ENCODE measurements around the gene MAMDC2. TPM values are rescaled to one million over a fixed set of nuclear protein-coding genes. Genes with fewer than 3 reads are reported as not detected.

MAMDC2 gene
- total RNA-seq, 1 donor from 2014 or later = 0.10 TPM

GRCh38 chr9:70113403-70114022 is 69.9 kb downstream of the MAMDC2 start:
- DNase-seq (ENCODE audit: low spot score) = peak; percentile 51
- Mint-ChIP-seq H3K27me3 (ENCODE audit: unreplicated experiment) (peaks cover 3% of the 10 kb centered on the region), H3K36me3 (ENCODE audit: low read depth, unreplicated experiment) (no peaks in the 10 kb centered on the region), H3K27ac (ENCODE audit: unreplicated experiment) (no peak overlapping the region), H3K4me3 (ENCODE audit: unreplicated experiment) (no peak overlapping the region), H3K9me3 (ENCODE audit: unreplicated experiment) (no peaks in the 10 kb centered on the region), H3K4me1 (ENCODE audit: unreplicated experiment) (peaks cover 6% of the 10 kb centered on the region)
- TF ChIP-seq, protein P1, sequence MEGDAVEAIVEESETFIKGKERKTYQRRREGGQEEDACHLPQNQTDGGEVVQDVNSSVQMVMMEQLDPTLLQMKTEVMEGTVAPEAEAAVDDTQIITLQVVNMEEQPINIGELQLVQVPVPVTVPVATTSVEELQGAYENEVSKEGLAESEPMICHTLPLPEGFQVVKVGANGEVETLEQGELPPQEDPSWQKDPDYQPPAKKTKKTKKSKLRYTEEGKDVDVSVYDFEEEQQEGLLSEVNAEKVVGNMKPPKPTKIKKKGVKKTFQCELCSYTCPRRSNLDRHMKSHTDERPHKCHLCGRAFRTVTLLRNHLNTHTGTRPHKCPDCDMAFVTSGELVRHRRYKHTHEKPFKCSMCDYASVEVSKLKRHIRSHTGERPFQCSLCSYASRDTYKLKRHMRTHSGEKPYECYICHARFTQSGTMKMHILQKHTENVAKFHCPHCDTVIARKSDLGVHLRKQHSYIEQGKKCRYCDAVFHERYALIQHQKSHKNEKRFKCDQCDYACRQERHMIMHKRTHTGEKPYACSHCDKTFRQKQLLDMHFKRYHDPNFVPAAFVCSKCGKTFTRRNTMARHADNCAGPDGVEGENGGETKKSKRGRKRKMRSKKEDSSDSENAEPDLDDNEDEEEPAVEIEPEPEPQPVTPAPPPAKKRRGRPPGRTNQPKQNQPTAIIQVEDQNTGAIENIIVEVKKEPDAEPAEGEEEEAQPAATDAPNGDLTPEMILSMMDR (IDR thresholded peaks at IDR 0.05; ENCODE audit: unreplicated experiment) = peak; percentile 65

GRCh38 chr9:70114898-70115297 is 71.2 kb downstream of the MAMDC2 start:
- H3K9me3 Mint-ChIP-seq (ENCODE audit: unreplicated experiment) = no peaks in the 10 kb centered on the region
- H3K4me1 Mint-ChIP-seq (ENCODE audit: unreplicated experiment) = peaks cover 6% of the 10 kb centered on the region
- no peak for DNase-seq (ENCODE audit: low spot score)
- no peaks in the 10 kb centered on the region for H3K36me3 Mint-ChIP-seq (ENCODE audit: low read depth, unreplicated experiment)
- TF ChIP-seq, protein P1 (IDR thresholded peaks at IDR 0.05; ENCODE audit: unreplicated experiment) = no peak
- H3K27ac Mint-ChIP-seq (ENCODE audit: unreplicated experiment) = no peak overlapping the region
- H3K4me3 Mint-ChIP-seq (ENCODE audit: unreplicated experiment) = no peak overlapping the region
- peaks cover 3% of the 10 kb centered on the region for H3K27me3 Mint-ChIP-seq (ENCODE audit: unreplicated experiment)

GRCh38 chr9:70117835-70118319 is 74.2 kb downstream of the MAMDC2 start:
- H3K27me3 Mint-ChIP-seq (ENCODE audit: unreplicated experiment) = peaks cover 3% of the 10 kb centered on the region
- no peaks in the 10 kb centered on the region for H3K36me3 Mint-ChIP-seq (ENCODE audit: low read depth, unreplicated experiment)
- no peak for DNase-seq (ENCODE audit: low spot score)
- H3K4me1 Mint-ChIP-seq (ENCODE audit: unreplicated experiment) = no peaks in the 10 kb centered on the region
- TF ChIP-seq, protein P1 (IDR thresholded peaks at IDR 0.05; ENCODE audit: unreplicated experiment) = no peak
- no peaks in the 10 kb centered on the region for H3K9me3 Mint-ChIP-seq (ENCODE audit: unreplicated experiment)
- H3K27ac Mint-ChIP-seq (ENCODE audit: unreplicated experiment) = no peak overlapping the region
- H3K4me3 Mint-ChIP-seq (ENCODE audit: unreplicated experiment) = no peak overlapping the region

DNA sequence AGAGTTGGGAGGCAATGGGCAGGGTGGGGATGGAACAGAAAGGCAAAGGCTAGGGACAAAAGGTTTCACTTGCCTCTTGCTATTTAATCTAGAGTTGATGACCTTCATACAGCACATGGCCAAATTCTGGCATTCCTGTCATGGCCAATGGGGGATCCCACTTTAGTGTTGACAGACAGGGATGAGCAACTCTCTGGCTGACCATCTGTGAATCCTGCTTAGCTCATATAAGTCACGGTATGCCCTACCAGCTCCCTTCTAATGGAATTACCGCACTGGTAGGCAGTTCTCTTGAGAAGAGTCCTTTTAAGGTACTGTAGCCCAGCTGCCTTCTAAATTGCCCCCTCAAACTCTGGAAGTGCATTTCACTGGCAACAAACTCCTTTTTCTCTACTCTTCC is 76.1 kb downstream of the MAMDC2 start:
- no peaks in the 10 kb centered on the region for H3K36me3 Mint-ChIP-seq (ENCODE audit: low read depth, unreplicated experiment)
- H3K9me3 Mint-ChIP-seq (ENCODE audit: unreplicated experiment) = no peaks in the 10 kb centered on the region
- DNase-seq (ENCODE audit: low spot score) = no peak
- H3K4me3 Mint-ChIP-seq (ENCODE audit: unreplicated experiment) = no peak overlapping the region
- no peak overlapping the region for H3K27ac Mint-ChIP-seq (ENCODE audit: unreplicated experiment)
- no peaks in the 10 kb centered on the region for H3K4me1 Mint-ChIP-seq (ENCODE audit: unreplicated experiment)
- TF ChIP-seq, protein P1 (IDR thresholded peaks at IDR 0.05; ENCODE audit: unreplicated experiment) = no peak
- H3K27me3 Mint-ChIP-seq (ENCODE audit: unreplicated experiment) = peaks cover 2% of the 10 kb centered on the region

- no peaks in the 10 kb centered on the region for H3K36me3 Mint-ChIP-seq (ENCODE audit: low read depth, unreplicated experiment)
- H3K4me3 Mint-ChIP-seq (ENCODE audit: unreplicated experiment) = no peak overlapping the region
- TF ChIP-seq, protein P1 (IDR thresholded peaks at IDR 0.05; ENCODE audit: unreplicated experiment) = no peak
- no peaks in the 10 kb centered on the region for H3K4me1 Mint-ChIP-seq (ENCODE audit: unreplicated experiment)
- no peak overlapping the region for H3K27ac Mint-ChIP-seq (ENCODE audit: unreplicated experiment)
- H3K27me3 Mint-ChIP-seq (ENCODE audit: unreplicated experiment) = no peaks in the 10 kb centered on the region
- H3K9me3 Mint-ChIP-seq (ENCODE audit: unreplicated experiment) = no peaks in the 10 kb centered on the region
- DNase-seq (ENCODE audit: low spot score) = no peak
Observed at GRCh38 chr9:70120834-70121510, 77.3 kb downstream of the MAMDC2 start.

Data from endothelial cell (in vitro differentiated cells).